GOT3 (cell line): ENCODE data around the gene ZSCAN25.
"Not testable (repeated sequence)": the region's sequence is repeated elsewhere in the genome, so short reads cannot be mapped to it uniquely, and the experiment has no call there.

Source experiments
- DNase-seq: peaks from one replicate; lab custom pipeline; 2025; ENCODE audit warnings: mixed read lengths; lab: John Stamatoyannopoulos, UW

ZSCAN25 gene

DNA sequence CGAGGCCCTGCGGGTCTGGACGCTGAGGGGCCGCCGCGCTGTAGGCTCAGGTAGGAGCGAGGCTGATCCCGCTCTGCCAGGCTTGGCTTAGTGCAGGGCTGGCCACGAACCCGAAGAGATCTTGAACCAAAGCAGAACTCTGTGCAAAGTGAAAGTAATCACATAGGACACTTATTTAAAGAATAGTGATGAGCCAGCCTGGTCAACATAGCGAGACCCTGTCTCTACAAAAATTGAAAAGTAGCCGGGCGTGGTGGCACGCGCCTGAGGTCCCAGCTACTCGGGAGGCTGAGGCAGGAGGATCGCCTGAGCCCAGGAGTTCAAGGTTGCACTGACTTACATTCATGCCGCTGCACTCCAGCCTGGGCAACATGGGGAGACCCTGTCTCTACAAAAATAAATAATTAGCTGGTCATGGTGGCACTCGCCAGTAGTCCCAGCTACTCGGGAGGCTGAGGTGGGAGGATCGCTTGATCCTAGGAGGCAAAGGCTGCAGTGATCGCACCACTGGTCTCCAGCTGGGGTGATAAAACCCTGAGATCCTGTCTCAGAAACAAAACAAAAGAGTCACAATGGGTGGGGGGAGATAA is 541 bp downstream of the ZSCAN25 start:
- no peak for DNase-seq

DNA sequence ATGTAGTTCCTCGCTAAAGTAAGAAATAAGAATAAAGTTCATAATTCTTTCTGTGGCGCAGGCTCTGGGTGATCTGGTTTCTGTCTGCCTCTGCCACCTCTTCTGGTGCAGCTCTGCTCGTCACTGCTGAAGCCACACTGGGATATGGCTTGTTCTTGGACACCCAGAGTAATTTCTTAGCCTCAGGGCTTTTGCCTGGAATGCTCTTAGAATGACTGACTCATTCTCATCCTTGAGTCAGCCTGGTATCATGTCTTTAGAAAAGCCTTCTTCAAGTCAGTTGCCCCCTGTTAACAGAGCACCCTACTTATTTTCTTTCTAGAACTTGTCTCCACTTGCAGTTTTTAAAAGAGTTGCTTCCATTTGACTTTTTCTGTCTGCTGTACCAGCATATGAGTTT is 2.0 kb downstream of the ZSCAN25 start:
- DNase-seq, result no peak

- no peak for DNase-seq
These were observed 2.9 kb downstream of the ZSCAN25 start for GRCh38 chr7:99619571-99620130.

- DNase-seq, result no peak
These were observed 4.5 kb downstream of the ZSCAN25 start for GRCh38 chr7:99621271-99621670.

GRCh38 chr7:99622596-99622995 is 5.8 kb downstream of the ZSCAN25 start:
- no peak for DNase-seq

DNA sequence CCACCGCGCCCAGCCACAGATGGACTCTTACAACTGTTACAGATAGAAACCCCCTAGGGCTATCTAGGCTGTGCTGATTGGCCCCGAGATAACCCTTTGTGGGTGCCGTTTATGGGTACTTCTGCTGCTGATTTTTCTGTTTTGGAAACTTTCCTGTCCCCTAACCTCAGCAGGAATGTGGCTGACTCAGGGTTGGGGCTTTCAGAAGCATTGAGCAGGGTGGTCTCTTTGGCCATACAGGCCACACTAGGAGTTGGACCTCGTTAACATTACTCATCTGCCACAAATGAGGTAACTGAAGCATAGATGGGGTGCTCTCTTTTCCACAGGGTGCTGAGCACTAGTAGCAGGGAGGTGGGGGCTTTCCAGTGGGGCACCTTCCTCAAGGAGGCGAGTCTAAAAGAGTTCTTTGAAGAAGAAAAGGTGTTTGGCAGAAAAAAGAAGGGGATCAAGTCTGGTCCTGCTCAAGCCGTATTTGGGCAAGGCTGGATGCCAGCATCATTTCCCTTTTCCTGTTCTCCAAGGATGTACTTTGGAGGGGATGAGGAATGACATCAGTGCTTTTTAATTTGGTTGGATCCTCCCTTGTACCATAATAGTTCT is 6.4 kb downstream of the ZSCAN25 start:
- DNase-seq, result no peak

- no peak for DNase-seq
These were observed 7.1 kb downstream of the ZSCAN25 start for GRCh38 chr7:99623702-99624447.

GRCh38 chr7:99624484-99624883 is 7.7 kb downstream of the ZSCAN25 start:
- DNase-seq, result no peak

DNA sequence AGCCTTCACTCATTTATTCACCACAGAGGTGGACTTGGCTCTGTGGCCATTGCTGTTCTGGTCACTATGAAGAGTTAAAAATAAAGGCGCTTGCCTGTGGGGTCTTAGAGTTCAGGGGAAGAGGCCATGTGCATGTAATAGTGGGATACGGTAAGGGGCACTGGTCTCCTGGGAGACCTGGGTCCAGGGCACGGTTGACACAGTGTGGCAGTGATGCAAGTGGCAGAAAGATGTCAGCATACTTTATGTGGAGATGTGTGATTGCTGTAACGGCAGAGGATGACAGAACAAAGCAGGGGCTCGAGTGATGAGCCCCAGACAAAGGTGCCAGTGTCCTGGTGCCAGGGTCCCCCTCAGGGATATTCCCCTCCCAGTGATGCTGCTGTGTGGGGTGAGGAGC is 8.6 kb downstream of the ZSCAN25 start:
- DNase-seq, result no peak

GRCh38 chr7:99625961-99626360 is 9.2 kb downstream of the ZSCAN25 start:
- no peak for DNase-seq

DNA sequence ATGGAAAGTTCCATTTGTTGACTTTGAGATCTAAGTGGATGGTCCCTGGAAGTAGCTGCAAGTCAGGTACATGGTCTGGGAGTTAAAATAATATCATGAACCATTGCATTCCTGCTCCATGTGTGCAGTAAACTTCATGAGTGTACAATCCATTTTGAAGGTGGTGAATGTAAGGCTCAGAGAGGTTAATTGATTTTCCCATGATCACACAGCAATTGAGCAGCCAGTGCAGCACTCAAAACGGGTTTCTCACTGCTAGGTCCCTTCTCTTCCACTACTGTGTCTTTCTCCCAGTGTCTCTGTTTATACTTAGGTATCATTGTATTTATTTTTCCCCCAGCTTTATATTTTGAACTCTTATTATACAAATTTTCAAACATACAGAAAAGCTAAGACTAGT is 9.9 kb downstream of the ZSCAN25 start:
- DNase-seq, result no peak

- no peak for DNase-seq
These were observed 10.8 kb downstream of the ZSCAN25 start for GRCh38 chr7:99627513-99627912.

DNA sequence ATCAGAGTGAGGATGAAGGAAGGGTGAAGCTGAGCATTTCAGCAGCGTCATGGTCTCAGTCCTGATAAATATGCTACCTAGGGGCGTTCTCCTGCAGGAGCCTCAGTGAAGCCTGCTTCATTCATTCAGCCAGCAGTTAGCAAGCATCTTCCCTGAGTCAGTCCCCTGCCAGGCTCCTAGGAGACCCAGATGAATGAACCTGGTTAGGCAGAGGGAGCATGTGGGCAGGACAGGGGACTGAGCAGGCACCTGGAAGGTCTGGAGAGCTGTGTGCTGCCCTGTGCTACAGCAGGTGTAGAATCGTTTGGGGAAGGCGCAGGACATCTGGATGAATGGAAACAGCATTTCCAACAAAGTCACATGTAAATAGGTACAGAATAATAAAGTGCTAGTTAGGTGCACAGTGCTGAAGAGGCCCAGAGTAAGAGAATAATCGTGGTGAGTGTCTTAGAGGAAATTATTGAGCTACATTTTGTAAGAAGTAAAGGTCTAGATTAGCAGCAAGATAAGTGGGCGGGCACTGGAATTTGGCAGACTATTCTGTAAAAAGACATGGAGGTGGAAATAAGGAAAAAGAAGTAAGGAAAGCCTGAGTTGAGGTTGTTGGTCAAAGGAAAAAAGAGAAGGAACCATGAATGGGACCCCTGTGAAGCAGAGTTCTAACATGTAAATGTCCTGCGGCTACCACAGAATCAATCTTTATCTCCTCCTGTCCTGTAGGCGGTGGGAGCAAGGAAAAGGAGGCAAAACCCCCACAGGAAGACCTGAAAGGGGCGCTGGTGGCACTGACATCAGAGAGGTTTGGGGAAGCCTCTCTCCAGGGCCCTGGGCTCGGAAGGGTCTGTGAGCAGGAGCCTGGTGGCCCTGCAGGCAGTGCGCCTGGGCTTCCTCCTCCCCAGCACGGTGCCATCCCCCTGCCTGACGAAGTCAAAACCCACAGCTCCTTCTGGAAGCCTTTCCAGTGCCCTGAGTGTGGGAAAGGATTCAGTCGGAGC is 12.0 kb downstream of the ZSCAN25 start:
- no peak for DNase-seq

DNA sequence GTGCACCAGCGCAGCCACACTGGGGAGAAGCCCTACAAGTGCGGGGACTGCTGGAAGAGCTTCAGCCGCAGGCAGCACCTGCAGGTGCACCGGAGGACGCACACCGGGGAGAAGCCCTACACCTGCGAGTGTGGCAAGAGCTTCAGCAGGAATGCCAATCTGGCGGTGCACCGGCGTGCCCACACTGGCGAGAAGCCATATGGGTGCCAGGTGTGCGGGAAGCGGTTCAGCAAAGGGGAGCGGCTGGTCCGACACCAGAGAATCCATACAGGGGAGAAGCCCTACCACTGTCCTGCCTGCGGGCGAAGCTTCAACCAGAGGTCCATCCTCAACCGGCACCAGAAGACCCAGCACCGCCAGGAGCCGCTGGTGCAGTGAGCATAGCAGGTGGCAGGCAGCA is 12.9 kb downstream of the ZSCAN25 start:
- DNase-seq, result no peak

- no peak for DNase-seq
These were observed 14.8 kb downstream of the ZSCAN25 start for GRCh38 chr7:99631295-99632109.

GRCh38 chr7:99637414-99637813 is 20.7 kb downstream of the ZSCAN25 start:
- not testable (repeated sequence) for DNase-seq

GRCh38 chr7:99638731-99639130 is 22.0 kb downstream of the ZSCAN25 start:
- DNase-seq, result no peak

GRCh38 chr7:99639267-99639666 is 22.5 kb downstream of the ZSCAN25 start:
- no peak for DNase-seq

GRCh38 chr7:99642027-99642426 is 25.3 kb downstream of the ZSCAN25 start:
- no peak for DNase-seq

- no peak for DNase-seq
These were observed 26.7 kb downstream of the ZSCAN25 start for GRCh38 chr7:99643464-99643863.

- DNase-seq, result no peak
These were observed 27.7 kb downstream of the ZSCAN25 start for GRCh38 chr7:99644431-99644830.
